Smooth muscle cell (in vitro differentiated cells): ENCODE results near the gene LRRC4C. TPM values are rescaled to one million over a fixed set of nuclear protein-coding genes. Genes with fewer than 3 reads are reported as not detected.
A peak's percentile ranks its signal among the peaks of the same experiment; 100 is the strongest.

Source experiments
- DNase-seq: peaks from one replicate; lab custom pipeline; 2025; ENCODE audit not compliant: unreplicated experiment; lab: John Stamatoyannopoulos, UW
- H2AFZ ChIP-seq: fragments of 200-600 bp; sonication (generic); 2 replicates; pipeline ENCODE4 v1.6.0; 2016; ENCODE audit warnings: antibody characterized with exemption, low read depth, mild to moderate bottlenecking
- H3F3A ChIP-seq: fragments of 200-600 bp; sonication (generic); 2 replicates; pipeline ENCODE4 v1.6.0; 2017; ENCODE audit warnings: antibody characterized with exemption, low read depth
- H3K27ac ChIP-seq: fragments of 200-600 bp; sonication (generic); 2 replicates; pipeline ENCODE4 v1.5.1; 2016; ENCODE audit warnings: low read depth, mild to moderate bottlenecking
- H3K27me3 ChIP-seq: fragments of 200-600 bp; sonication (generic); 2 replicates; pipeline ENCODE4 v1.6.1; 2016; ENCODE audit warnings: low read depth, mild to moderate bottlenecking
- H3K36me3 ChIP-seq: fragments of 200-600 bp; sonication (generic); 2 replicates; pipeline ENCODE4 v1.5.1; 2016; ENCODE audit warnings: low read depth
- H3K4me1 ChIP-seq: fragments of 200-600 bp; sonication (generic); 2 replicates; pipeline ENCODE4 v1.5.1; 2016; ENCODE audit warnings: low read depth
- H3K4me2 ChIP-seq: fragments of 200-600 bp; sonication (generic); 2 replicates; pipeline ENCODE4 v1.6.0; 2016; ENCODE audit warnings: mild to moderate bottlenecking
- H3K4me3 ChIP-seq: fragments of 200-600 bp; sonication (generic); 2 replicates; pipeline ENCODE4 v1.5.1; 2016; ENCODE audit warnings: mild to moderate bottlenecking
- H3K79me2 ChIP-seq: fragments of 200-600 bp; sonication (generic); 2 replicates; pipeline ENCODE4 v1.6.0; 2016; ENCODE audit warnings: low read depth, mild to moderate bottlenecking
- H3K9ac ChIP-seq: fragments of 200-600 bp; sonication (generic); 2 replicates; pipeline ENCODE4 v1.6.0; 2016; ENCODE audit warnings: low read depth
- H3K9me3 ChIP-seq: fragments of 200-600 bp; sonication (generic); replicated peaks from 2 replicates; pipeline ENCODE4 v1.5.1; 2016; ENCODE audit warnings: low read depth
- H4K20me1 ChIP-seq: fragments of 200-600 bp; sonication (generic); 2 replicates; pipeline ENCODE4 v1.6.0; 2016; ENCODE audit warnings: low read depth
- CTCF ChIP-seq: fragments of 200-600 bp; sonication (generic); IDR thresholded peaks from 2 replicates; pipeline ENCODE4 v1.5.1; 2017; ENCODE audit warnings: borderline replicate concordance, mild to moderate bottlenecking, antibody characterized with exemption; ENCODE audit not compliant: insufficient read depth, poor library complexity, severe bottlenecking
- WGBS: methylation state at CpG from one replicate; pipeline ENCODE4 v1.1.7; 2016; ENCODE audit warnings: low lambda C conversion rate; 5-methylcytosine and 5-hydroxymethylcytosine counted together
- polyA plus RNA-seq: library from polyadenylated mRNA; unstranded; fragments of >200 nt; fragmentation: Nextera tagmentation; extraction: Ambion mirVana; gene quantifications from 2 replicates; pipeline ENCODE4 v1.2.1, GENCODE V29; 2016
- total RNA-seq: library from RNA; depleted of rRNA; stranded (reverse); fragments of >200 nt; gene quantifications from 2 replicates; pipeline ENCODE4 v1.2.3, GENCODE V29; 2014

The LRRC4C gene
- total and polyA plus RNA-seq, 2 experiments from 2014 or later, result 7.3 to 10.1 TPM

DNA sequence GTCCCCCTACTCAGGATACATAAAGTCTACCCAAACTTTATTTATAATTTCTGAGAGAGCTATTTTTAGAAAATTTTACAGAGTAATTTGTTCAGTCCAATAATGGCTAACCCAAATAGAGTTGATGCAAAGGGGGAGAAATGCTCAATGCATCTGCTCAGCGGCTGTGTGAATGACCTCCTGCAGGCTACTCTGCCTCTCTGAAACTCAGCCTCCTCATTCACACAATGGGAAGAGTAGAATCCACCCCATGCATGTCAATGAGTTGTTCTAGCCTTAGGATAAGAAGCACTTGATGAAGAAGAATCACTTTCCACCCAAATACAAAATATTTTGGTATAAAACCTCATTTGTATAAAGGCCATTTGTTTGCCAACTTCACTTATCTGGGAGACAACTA is 1204.0 kb downstream of the LRRC4C start:
- Histone ChIP-seq H3K9ac (no peak overlapping the region), H3K4me2 (no peak overlapping the region), H3K9me3 (no peaks in the 10 kb centered on the region), H3K36me3 (no peaks in the 10 kb centered on the region), H3K4me1 (no peaks in the 10 kb centered on the region), H2AFZ (no peak overlapping the region), H3F3A (no peaks in the 10 kb centered on the region), H3K4me3 (no peak overlapping the region), H3K27ac (no peak overlapping the region), H3K79me2 (no peaks in the 10 kb centered on the region), H4K20me1 (no peaks in the 10 kb centered on the region), H3K27me3 (no peaks in the 10 kb centered on the region)
- WGBS, result 84% methylated on average over 1 of the region's 1 CpG
- no peak for DNase-seq
- TF ChIP-seq CTCF, result no peak

- 74% methylated on average over 1 of the region's 1 CpG for WGBS
- Histone ChIP-seq H3K27ac (no peak overlapping the region), H3K4me2 (peak overlapping the region; percentile 23), H4K20me1 (no peaks in the 10 kb centered on the region), H3K4me1 (no peaks in the 10 kb centered on the region), H3K79me2 (no peaks in the 10 kb centered on the region), H3K9me3 (no peaks in the 10 kb centered on the region), H3K36me3 (no peaks in the 10 kb centered on the region), H3K9ac (no peak overlapping the region), H3F3A (no peaks in the 10 kb centered on the region), H3K4me3 (no peak overlapping the region), H2AFZ (no peak overlapping the region), H3K27me3 (no peaks in the 10 kb centered on the region)
- TF ChIP-seq CTCF, result no peak
- DNase-seq, result no peak
Observed at GRCh38 chr11:40253166-40253565, 1206.3 kb downstream of the LRRC4C start.

DNA sequence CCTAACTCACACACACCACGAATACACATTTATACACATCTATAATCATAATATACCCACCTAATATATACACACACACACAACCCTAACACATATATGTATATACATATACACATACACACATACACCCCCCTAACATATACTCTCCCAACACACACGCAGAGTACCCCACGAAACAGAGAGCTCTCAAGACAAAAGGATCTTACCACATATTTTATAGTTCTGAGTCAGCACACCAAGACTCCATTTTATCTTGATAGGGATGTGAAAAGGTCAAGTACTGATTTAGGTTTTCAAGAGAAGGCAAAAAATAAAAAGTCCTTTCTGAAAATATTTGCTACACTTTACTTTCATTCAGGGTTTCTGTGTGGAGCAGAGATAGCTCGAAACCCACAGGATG is 1207.2 kb downstream of the LRRC4C start:
- 78% methylated on average over 4 of the region's 4 CpGs for WGBS
- no peak overlapping the region for H3K9ac ChIP-seq
- no peak overlapping the region for H3K27ac ChIP-seq
- H3K4me2 ChIP-seq, result peak overlapping the region; percentile 43
- no peaks in the 10 kb centered on the region for H3F3A ChIP-seq
- DNase-seq, result no peak
- H3K4me3 ChIP-seq, result no peak overlapping the region
- no peak for TF ChIP-seq CTCF
- no peaks in the 10 kb centered on the region for H3K9me3 ChIP-seq
- no peaks in the 10 kb centered on the region for H4K20me1 ChIP-seq
- H3K36me3 ChIP-seq, result no peaks in the 10 kb centered on the region
- no peaks in the 10 kb centered on the region for H3K27me3 ChIP-seq
- no peak overlapping the region for H2AFZ ChIP-seq
- H3K79me2 ChIP-seq, result no peaks in the 10 kb centered on the region
- no peaks in the 10 kb centered on the region for H3K4me1 ChIP-seq

DNA sequence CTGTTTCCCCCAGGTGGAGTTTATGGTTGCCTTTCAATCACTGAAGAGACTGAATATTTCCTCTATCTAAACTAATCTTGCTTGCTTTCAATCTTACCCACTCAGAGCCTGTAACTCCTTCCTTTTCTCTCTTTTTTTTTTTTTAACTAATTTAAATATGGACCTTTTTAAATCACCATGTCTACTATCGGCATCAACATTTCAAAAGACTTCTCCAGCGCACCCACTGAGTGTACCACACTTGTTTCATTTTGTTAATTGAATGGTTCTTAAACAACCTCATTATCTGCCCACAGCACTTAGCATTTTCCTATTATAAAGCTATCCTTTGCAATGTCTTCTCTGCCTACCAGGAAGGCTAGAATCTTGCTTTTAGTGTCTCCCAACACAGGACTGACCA is 1212.5 kb downstream of the LRRC4C start:
- Histone ChIP-seq H4K20me1 (no peaks in the 10 kb centered on the region), H3K27ac (no peak overlapping the region), H3K36me3 (no peaks in the 10 kb centered on the region), H3K79me2 (no peaks in the 10 kb centered on the region), H3K4me3 (no peak overlapping the region), H2AFZ (no peak overlapping the region), H3F3A (peaks cover 7% of the 10 kb centered on the region), H3K4me2 (no peak overlapping the region), H3K9me3 (no peaks in the 10 kb centered on the region), H3K9ac (no peak overlapping the region), H3K4me1 (peaks cover 5% of the 10 kb centered on the region), H3K27me3 (no peaks in the 10 kb centered on the region)
- TF ChIP-seq CTCF, result no peak
- WGBS, result 42% methylated on average over 2 of the region's 2 CpGs
- no peak for DNase-seq
